ENCODE measurements around the gene KCNG2. TPM values are rescaled to one million over a fixed set of nuclear protein-coding genes. Genes with fewer than 3 reads are reported as not detected.

Gene KCNG2
- total and polyA plus RNA-seq, 2 experiments from 2014 or later: not detected

DNA sequence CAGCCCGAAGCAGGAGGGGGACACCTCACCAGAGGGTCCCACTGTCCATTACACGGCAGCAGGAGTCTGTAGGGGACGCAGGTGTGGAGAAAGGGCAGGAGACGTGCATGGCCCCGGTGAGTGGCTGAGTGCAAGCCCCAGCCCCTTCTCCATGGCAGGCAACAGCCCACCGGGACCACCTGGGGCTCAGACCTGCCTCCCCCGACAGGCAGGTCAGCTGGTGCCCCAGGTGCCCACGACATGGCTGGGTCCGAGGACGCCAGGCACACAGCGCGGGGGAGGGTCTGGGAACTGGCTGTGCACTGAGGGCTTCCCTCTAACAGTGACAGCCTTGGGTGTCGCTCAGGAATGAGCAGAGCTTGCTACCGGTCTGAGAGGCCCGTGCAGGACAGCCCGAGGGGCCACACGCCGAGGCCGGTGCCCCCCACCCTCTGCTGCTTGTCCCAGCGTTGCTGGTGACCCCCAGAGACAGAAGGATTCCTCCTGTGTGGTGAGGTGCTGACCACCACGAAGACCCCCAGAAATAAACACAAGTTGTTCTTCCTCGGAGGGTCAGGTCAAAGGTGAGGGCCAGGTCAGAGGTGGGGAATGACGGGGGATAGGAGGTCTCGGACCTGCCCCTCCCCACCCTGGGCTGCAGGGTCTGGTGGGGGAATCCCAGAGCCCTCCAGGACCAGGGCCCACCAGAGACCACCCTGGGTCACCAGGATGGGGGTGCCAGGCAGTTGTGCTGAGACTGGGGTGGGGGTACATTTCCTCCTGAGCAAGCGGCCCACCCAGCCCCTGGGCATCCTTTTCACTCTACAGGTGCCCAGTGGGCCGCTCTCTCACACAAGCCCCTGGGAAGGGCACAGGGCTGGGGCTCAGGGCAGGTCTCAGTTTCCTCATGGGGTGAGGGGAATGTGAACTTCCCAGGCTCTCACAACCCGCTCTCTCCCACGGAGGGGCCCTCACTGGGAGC, 103.2 kb downstream of the KCNG2 start:
- H3K9me3 ChIP-seq (ENCODE audit: low read depth): peaks cover 16% of the 10 kb centered on the region
- no peaks in the 10 kb centered on the region for H3K79me2 ChIP-seq
- H3K27me3 ChIP-seq: no peaks in the 10 kb centered on the region
- H3K4me3 ChIP-seq: no peak overlapping the region
- no peak for DNase-seq (ENCODE audit: low spot score)
- no peaks in the 10 kb centered on the region for H3K4me1 ChIP-seq (ENCODE audit: insufficient read depth)
- no peak overlapping the region for H2AFZ ChIP-seq
- TF ChIP-seq EZH2 (IDR thresholded peaks at IDR 0.05; ENCODE audit: borderline replicate concordance) (no peak), EZH2phosphoT487 (IDR thresholded peaks at IDR 0.05; ENCODE audit: low read depth, severe bottlenecking, unreplicated experiment) (no peak)
- TF ChIP-seq, protein P1, sequence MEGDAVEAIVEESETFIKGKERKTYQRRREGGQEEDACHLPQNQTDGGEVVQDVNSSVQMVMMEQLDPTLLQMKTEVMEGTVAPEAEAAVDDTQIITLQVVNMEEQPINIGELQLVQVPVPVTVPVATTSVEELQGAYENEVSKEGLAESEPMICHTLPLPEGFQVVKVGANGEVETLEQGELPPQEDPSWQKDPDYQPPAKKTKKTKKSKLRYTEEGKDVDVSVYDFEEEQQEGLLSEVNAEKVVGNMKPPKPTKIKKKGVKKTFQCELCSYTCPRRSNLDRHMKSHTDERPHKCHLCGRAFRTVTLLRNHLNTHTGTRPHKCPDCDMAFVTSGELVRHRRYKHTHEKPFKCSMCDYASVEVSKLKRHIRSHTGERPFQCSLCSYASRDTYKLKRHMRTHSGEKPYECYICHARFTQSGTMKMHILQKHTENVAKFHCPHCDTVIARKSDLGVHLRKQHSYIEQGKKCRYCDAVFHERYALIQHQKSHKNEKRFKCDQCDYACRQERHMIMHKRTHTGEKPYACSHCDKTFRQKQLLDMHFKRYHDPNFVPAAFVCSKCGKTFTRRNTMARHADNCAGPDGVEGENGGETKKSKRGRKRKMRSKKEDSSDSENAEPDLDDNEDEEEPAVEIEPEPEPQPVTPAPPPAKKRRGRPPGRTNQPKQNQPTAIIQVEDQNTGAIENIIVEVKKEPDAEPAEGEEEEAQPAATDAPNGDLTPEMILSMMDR (IDR thresholded peaks at IDR 0.05; ENCODE audit: poor library complexity): no peak
- H3K9me2 ChIP-seq (replicated peaks; ENCODE audit: insufficient read depth): no peaks in the 10 kb centered on the region
- H3K4me2 ChIP-seq: no peak overlapping the region
- H3K36me3 ChIP-seq (replicated peaks; ENCODE audit: insufficient read depth, low read depth): no peaks in the 10 kb centered on the region
- no peak overlapping the region for H3K27ac ChIP-seq
- H4K20me1 ChIP-seq (ENCODE audit: insufficient read depth, poor library complexity, severe bottlenecking): no peaks in the 10 kb centered on the region
- 98% methylated on average over 28 of the region's 28 CpGs for WGBS (ENCODE audit: low lambda C conversion rate, missing lambda C conversion rate)

DNA sequence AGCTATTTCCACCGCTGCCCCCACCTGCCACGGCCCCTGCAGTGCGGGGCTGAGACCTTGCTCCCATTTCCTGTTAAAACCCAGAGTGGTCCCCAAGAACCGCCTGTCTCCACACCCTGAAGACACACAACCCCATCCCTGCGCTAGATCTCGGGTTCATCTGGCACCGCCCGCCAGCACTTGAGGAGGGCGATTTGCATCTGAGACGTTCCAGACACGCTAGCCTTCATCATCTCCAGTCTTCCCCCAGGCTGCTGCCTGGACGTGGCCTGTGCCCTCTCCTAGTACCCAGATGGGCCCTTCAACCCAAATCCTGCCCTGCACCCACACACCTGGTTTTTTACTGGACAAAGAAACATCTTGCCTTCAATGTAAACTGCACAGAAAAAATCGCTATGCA, 103.9 kb downstream of the KCNG2 start:
- TF ChIP-seq EZH2phosphoT487 (IDR thresholded peaks at IDR 0.05; ENCODE audit: low read depth, severe bottlenecking, unreplicated experiment) (no peak), EZH2 (IDR thresholded peaks at IDR 0.05; ENCODE audit: borderline replicate concordance) (no peak)
- TF ChIP-seq, protein P1 (IDR thresholded peaks at IDR 0.05; ENCODE audit: poor library complexity): no peak
- no peak for DNase-seq (ENCODE audit: low spot score)

DNA sequence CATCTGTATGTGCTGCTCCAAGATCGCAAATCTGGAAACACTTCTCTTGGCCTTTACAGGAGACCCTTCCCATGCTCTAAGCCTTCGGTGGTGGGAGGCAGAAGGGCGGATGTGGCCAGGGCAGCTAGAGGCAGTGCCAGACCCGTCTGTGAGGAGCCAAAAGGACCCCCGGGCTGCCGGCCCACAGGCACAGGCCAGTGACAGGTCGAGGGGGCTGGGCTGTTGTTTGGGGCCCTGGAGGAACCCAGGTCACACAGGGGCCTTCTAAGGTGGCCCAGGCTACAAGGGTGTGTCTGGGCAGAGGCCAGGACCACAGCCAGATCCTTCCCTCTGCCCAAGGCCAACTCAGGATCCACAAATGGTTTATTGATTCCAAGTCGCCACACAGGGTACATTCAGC, 104.3 kb downstream of the KCNG2 start:
- Histone ChIP-seq H3K27ac (no peak overlapping the region), H4K20me1 (ENCODE audit: insufficient read depth, poor library complexity, severe bottlenecking) (no peaks in the 10 kb centered on the region), H3K36me3 (replicated peaks; ENCODE audit: insufficient read depth, low read depth) (no peaks in the 10 kb centered on the region), H3K27me3 (no peaks in the 10 kb centered on the region), H2AFZ (no peak overlapping the region), H3K79me2 (no peaks in the 10 kb centered on the region), H3K4me1 (ENCODE audit: insufficient read depth) (no peaks in the 10 kb centered on the region), H3K9me3 (ENCODE audit: low read depth) (peaks cover 5% of the 10 kb centered on the region), H3K4me3 (no peak overlapping the region), H3K9me2 (replicated peaks; ENCODE audit: insufficient read depth) (no peaks in the 10 kb centered on the region), H3K4me2 (no peak overlapping the region)
- TF ChIP-seq EZH2phosphoT487 (IDR thresholded peaks at IDR 0.05; ENCODE audit: low read depth, severe bottlenecking, unreplicated experiment) (no peak), EZH2 (IDR thresholded peaks at IDR 0.05; ENCODE audit: borderline replicate concordance) (no peak)
- 98% methylated on average over 8 of the region's 8 CpGs for WGBS (ENCODE audit: low lambda C conversion rate, missing lambda C conversion rate)
- no peak for DNase-seq (ENCODE audit: low spot score)

More for the DNA sequence above, 103.9 kb downstream of the KCNG2 start:
- H3K4me2 ChIP-seq: no peak overlapping the region
- no peaks in the 10 kb centered on the region for H3K4me1 ChIP-seq (ENCODE audit: insufficient read depth)
- no peaks in the 10 kb centered on the region for H4K20me1 ChIP-seq (ENCODE audit: insufficient read depth, poor library complexity, severe bottlenecking)
- H3K9me3 ChIP-seq (ENCODE audit: low read depth): peaks cover 9% of the 10 kb centered on the region
- H2AFZ ChIP-seq: no peak overlapping the region
- H3K4me3 ChIP-seq: no peak overlapping the region
- H3K79me2 ChIP-seq: no peaks in the 10 kb centered on the region
- over 99% methylated on average over 13 of the region's 13 CpGs for whole genome bisulfite sequencing (ENCODE audit: low lambda C conversion rate, missing lambda C conversion rate)
- no peak overlapping the region for H3K27ac ChIP-seq
- no peaks in the 10 kb centered on the region for H3K27me3 ChIP-seq
- H3K36me3 ChIP-seq (replicated peaks; ENCODE audit: insufficient read depth, low read depth): no peaks in the 10 kb centered on the region
- no peaks in the 10 kb centered on the region for H3K9me2 ChIP-seq (replicated peaks; ENCODE audit: insufficient read depth)

DNA sequence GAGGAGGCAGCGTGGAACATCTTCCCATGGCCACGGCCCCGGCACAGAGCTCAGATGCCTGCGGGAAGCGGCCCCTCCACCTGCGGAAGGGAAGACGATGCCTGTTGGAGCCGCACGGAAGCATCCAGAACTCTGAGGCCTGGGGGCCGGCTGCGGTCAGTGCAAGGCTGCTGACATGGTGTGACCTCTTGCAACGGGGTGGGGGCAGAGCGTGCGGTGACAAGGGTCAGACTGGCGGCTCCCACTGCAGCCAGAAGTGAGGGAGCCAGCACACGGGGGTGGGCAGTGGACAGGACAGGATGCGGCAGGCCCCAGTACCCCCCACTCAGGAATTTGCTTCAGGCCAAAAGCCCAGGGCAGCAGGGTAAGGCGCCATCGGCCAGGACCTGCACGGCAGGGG, 104.9 kb downstream of the KCNG2 start:
- no peak for DNase-seq (ENCODE audit: low spot score)
- no peaks in the 10 kb centered on the region for H3K4me1 ChIP-seq (ENCODE audit: insufficient read depth)
- H3K36me3 ChIP-seq (replicated peaks; ENCODE audit: insufficient read depth, low read depth): no peaks in the 10 kb centered on the region
- H3K9me3 ChIP-seq (ENCODE audit: low read depth): no peaks in the 10 kb centered on the region
- no peaks in the 10 kb centered on the region for H3K79me2 ChIP-seq
- no peaks in the 10 kb centered on the region for H4K20me1 ChIP-seq (ENCODE audit: insufficient read depth, poor library complexity, severe bottlenecking)
- H3K27me3 ChIP-seq: no peaks in the 10 kb centered on the region
- H2AFZ ChIP-seq: no peak overlapping the region
- no peak overlapping the region for H3K4me3 ChIP-seq
- no peaks in the 10 kb centered on the region for H3K9me2 ChIP-seq (replicated peaks; ENCODE audit: insufficient read depth)
- no peak overlapping the region for H3K27ac ChIP-seq
- TF ChIP-seq, protein P1 (IDR thresholded peaks at IDR 0.05; ENCODE audit: poor library complexity): no peak
- TF ChIP-seq EZH2phosphoT487 (IDR thresholded peaks at IDR 0.05; ENCODE audit: low read depth, severe bottlenecking, unreplicated experiment) (no peak), EZH2 (IDR thresholded peaks at IDR 0.05; ENCODE audit: borderline replicate concordance) (no peak)
- WGBS (ENCODE audit: low lambda C conversion rate, missing lambda C conversion rate): 99% methylated on average over 20 of the region's 20 CpGs
- H3K4me2 ChIP-seq: no peak overlapping the region
